ENCODE measurements around the gene PHC2.

The PHC2 gene

GRCh38 chr1:33367485-33368405 is 63.1 kb downstream of the PHC2 start:
- no peak overlapping the region for H3K27ac ChIP-seq
- peak; percentile 97 for TF ChIP-seq CTCF (IDR thresholded peaks at IDR 0.05; ENCODE audit: low read depth, low read length, missing control alignments)
- in situ Hi-C loops (cut with HindIII; ENCODE audit: low pct_ligation_motif_present, low sequenced_read_pairs): no loop called here
- no peak overlapping the region for H3K4me3 ChIP-seq (ENCODE audit: low read depth, low read length)
- peak; percentile 70 for DNase-seq
- H3K27me3 ChIP-seq (replicated peaks): no peaks in the 10 kb centered on the region
- H3K36me3 ChIP-seq (replicated peaks): peaks cover 40% of the 10 kb centered on the region

GRCh38 chr1:33366762-33367484 is 64.0 kb downstream of the PHC2 start:
- peaks cover 36% of the 10 kb centered on the region for H3K36me3 ChIP-seq (replicated peaks)
- no peak overlapping the region for H3K4me3 ChIP-seq (ENCODE audit: low read depth, low read length)
- DNase-seq: no peak
- no peak overlapping the region for H3K27ac ChIP-seq
- H3K27me3 ChIP-seq (replicated peaks): no peaks in the 10 kb centered on the region
- in situ Hi-C loops (cut with HindIII; ENCODE audit: low pct_ligation_motif_present, low sequenced_read_pairs): no loop called here
- TF ChIP-seq CTCF (IDR thresholded peaks at IDR 0.05; ENCODE audit: low read depth, low read length, missing control alignments): no peak

- in situ Hi-C loops (cut with HindIII; ENCODE audit: low pct_ligation_motif_present, low sequenced_read_pairs): no loop called here
- no peak overlapping the region for H3K4me3 ChIP-seq (ENCODE audit: low read depth, low read length)
- no peak for TF ChIP-seq CTCF (IDR thresholded peaks at IDR 0.05; ENCODE audit: low read depth, low read length, missing control alignments)
- no peaks in the 10 kb centered on the region for H3K27me3 ChIP-seq (replicated peaks)
- peaks cover 24% of the 10 kb centered on the region for H3K36me3 ChIP-seq (replicated peaks)
- peak overlapping the region; percentile 7 for H3K27ac ChIP-seq
- DNase-seq: peak; percentile 71
Measured at GRCh38 chr1:33365560-33365997, 65.3 kb downstream of the PHC2 start.

GRCh38 chr1:33364565-33364918 is 66.4 kb downstream of the PHC2 start:
- DNase-seq: no peak
- in situ Hi-C loops (cut with HindIII; ENCODE audit: low pct_ligation_motif_present, low sequenced_read_pairs): no loop called here
- H3K36me3 ChIP-seq (replicated peaks): peaks cover 18% of the 10 kb centered on the region
- no peaks in the 10 kb centered on the region for H3K27me3 ChIP-seq (replicated peaks)
- H3K4me3 ChIP-seq (ENCODE audit: low read depth, low read length): no peak overlapping the region
- TF ChIP-seq CTCF (IDR thresholded peaks at IDR 0.05; ENCODE audit: low read depth, low read length, missing control alignments): no peak
- no peak overlapping the region for H3K27ac ChIP-seq

GRCh38 chr1:33363470-33363861 is 67.4 kb downstream of the PHC2 start:
- no peak overlapping the region for H3K27ac ChIP-seq
- DNase-seq: no peak
- H3K27me3 ChIP-seq (replicated peaks): no peaks in the 10 kb centered on the region
- in situ Hi-C loops (cut with HindIII; ENCODE audit: low pct_ligation_motif_present, low sequenced_read_pairs): no loop called here
- peaks cover 16% of the 10 kb centered on the region for H3K36me3 ChIP-seq (replicated peaks)
- no peak for TF ChIP-seq CTCF (IDR thresholded peaks at IDR 0.05; ENCODE audit: low read depth, low read length, missing control alignments)
- no peak overlapping the region for H3K4me3 ChIP-seq (ENCODE audit: low read depth, low read length)

Measured in brain microvascular endothelial cell (primary cell).